22Rv1 (cell line): ENCODE results near the gene NOL7.

Experiments
- H3K27ac ChIP-seq: fragments of 450-650 bp; 2 replicates; pipeline ENCODE4 v1.5.1; 2017
- ZFX ChIP-seq: fragments of 450-650 bp; IDR thresholded peaks from 2 replicates; pipeline ENCODE4 v1.6.1; 2017; ENCODE audit warnings: antibody characterized with exemption, borderline replicate concordance
- TF ChIP-seq, protein P1 (sequence below): fragments of 450-650 bp; IDR thresholded peaks from 2 replicates; pipeline ENCODE4 v1.5.1; 2017; ENCODE audit warnings: mild to moderate bottlenecking

The NOL7 gene

DNA sequence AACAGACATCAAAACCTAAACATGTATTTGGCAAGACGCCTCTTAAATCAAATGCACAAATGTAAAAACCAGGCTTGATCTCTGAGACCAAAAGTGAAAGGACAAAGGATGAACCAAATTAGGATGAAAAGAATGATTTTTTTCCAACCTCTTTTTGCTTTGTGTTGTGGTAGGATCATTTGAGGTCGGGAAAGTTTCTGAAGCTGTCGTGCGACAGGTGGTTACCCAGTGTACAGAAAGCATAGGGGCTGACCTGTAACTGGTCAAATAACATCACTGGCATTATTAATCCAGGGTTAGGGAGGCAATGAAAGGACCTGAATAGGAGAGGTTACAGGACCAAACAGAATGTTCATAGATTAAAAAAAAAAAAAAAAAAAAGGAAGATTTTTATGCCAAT is 18.1 kb upstream of the NOL7 start:
- TF ChIP-seq ZFX, result no peak
- TF ChIP-seq, protein P1, sequence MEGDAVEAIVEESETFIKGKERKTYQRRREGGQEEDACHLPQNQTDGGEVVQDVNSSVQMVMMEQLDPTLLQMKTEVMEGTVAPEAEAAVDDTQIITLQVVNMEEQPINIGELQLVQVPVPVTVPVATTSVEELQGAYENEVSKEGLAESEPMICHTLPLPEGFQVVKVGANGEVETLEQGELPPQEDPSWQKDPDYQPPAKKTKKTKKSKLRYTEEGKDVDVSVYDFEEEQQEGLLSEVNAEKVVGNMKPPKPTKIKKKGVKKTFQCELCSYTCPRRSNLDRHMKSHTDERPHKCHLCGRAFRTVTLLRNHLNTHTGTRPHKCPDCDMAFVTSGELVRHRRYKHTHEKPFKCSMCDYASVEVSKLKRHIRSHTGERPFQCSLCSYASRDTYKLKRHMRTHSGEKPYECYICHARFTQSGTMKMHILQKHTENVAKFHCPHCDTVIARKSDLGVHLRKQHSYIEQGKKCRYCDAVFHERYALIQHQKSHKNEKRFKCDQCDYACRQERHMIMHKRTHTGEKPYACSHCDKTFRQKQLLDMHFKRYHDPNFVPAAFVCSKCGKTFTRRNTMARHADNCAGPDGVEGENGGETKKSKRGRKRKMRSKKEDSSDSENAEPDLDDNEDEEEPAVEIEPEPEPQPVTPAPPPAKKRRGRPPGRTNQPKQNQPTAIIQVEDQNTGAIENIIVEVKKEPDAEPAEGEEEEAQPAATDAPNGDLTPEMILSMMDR, result no peak
- no peak overlapping the region for H3K27ac ChIP-seq

DNA sequence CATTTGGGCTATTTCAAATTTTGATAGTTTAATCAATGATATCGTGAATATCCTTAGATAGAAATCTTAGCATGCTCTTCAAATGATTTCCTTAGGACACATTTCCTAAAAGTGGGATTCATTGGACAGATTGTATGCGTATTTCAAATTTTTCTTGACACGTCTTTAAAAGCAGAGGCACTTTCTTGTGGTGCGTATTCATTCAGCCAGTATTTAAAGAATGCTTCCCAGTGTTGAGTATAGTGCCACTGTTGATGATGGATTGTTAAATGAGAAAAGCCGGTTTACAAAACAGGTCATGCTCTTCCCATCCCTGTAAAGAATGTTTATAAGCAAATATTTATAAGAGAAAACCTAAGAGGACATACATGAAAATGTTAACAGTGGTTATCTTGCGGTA is 15.1 kb upstream of the NOL7 start:
- no peak overlapping the region for H3K27ac ChIP-seq
- TF ChIP-seq, protein P1, result no peak
- TF ChIP-seq ZFX, result no peak

DNA sequence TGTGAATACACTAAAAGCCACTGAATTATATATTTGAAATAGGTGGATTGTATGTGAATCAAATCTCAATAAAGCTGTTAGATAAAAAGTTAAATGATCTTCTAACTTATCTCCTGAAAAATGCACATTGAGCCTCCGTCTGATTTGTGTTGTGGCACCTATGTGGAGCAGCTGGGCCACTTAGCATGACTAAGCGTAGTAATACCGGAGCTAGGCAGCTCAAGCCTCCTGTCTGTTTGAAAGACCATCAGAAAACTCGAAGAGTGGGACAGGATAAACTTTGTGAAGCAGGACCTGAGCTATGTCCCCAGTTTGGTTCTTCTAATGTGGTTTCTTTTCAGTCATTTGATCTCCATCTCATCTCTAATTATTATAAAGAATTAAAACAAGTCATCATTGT is 11.0 kb upstream of the NOL7 start:
- TF ChIP-seq, protein P1, result no peak
- no peak for TF ChIP-seq ZFX
- no peak overlapping the region for H3K27ac ChIP-seq

DNA sequence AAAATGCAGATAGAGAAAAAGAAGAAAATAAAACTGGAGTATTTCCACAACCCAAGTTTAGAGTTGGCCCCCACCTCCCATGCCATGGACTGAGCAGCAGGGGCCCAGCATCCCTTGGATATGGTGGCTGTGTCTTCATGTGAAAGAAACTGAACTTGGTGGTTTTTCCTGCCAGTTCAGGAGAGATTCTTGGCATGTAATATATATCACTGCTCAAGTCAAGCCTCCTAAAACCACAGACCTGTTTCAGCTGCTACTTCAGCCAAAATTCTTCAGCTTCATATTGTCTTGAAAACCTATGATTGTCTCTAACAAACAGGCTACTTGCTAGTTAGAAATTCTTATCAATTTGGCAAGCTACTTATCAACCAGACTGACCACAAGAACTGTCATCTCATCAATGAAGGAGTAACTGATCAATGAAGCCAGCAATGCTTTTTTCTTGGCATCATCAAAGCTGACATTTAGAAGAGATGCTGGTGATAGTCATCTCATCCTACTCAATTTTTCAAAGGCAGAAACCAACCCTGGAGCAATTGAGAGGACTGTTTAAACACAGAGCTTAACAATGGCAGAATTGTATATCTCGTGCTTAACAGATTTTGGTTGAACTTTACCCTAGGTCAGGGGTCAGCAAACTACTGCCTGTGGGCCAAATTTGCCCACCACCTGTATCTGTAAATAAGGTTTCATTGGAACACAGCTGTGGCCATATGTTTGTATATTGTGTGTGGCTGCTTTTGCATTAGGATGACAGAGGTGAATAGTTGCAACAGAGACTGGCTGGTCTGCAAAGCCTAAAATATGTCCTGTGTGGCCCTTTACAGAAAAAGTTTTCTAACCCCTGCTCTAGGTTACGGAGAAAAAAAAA is 10.4 kb upstream of the NOL7 start:
- TF ChIP-seq, protein P1, result no peak
- TF ChIP-seq ZFX, result no peak
- no peak overlapping the region for H3K27ac ChIP-seq

DNA sequence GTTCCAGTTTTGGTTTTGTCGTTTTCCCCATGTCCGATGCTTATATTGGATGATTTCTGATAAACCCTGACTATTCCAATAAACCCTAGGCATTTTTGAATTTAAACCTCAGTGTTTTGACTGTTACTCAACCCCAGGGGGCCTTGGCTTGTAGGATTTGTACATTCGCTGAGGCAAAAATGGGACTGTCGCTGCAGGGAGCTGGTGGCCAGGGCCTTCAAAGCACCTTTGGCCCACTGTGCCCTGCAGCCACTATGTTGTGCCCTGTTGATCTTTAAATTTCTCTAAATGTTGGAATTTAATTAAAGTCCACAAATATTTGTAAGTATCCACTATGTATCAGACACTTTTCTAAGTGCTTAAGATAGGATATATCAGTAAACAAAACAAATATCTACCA is 9.5 kb upstream of the NOL7 start:
- no peak overlapping the region for H3K27ac ChIP-seq
- no peak for TF ChIP-seq ZFX
- TF ChIP-seq, protein P1, result no peak

DNA sequence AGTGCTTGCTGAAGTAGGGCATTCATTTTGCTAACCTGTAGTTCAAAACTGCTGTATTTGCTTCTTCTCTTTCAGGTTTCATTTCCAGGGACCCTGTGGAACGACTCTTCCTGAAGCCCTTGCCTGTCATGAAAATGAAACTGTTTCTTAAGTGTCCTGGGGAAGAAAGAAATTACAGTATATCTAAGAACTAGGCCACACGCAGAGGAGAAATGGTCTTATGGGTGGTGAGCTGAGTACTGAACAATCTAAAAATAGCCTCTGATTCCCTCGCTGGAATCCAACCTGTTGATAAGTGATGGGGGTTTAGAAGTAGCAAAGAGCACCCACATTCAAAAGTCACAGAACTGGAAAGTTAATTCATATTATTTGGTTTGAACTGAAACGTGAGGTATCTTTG is 3.4 kb upstream of the NOL7 start:
- TF ChIP-seq ZFX, result no peak
- TF ChIP-seq, protein P1, result no peak
- H3K27ac ChIP-seq, result no peak overlapping the region

DNA sequence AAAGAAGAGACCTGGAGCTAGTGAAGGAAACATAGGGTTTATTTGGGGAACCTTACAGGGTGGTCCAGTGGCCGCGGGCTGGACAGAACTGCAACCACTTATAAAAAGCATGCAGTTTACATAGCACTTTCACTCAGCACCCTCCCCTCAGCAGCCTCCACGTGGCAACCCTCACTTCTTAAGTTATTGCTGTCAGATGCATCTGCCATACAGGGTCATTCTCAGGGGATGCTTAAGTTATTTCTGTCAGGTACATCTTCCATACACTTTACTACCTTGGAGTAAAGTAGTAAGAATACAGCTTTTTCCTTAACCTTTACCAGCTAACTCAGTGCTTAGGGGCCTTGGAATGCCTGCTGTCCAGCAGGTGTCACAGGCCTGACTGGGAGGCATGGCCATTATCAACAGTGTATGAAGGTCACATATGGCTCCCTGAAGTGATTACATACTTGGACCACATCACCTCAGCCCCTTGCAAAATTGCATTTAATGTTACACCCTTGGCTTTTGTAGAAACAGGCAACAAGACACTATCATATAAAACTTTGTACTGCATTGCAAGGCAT is 2.0 kb upstream of the NOL7 start:
- TF ChIP-seq, protein P1, result no peak
- no peak for TF ChIP-seq ZFX
- H3K27ac ChIP-seq, result no peak overlapping the region
